HG02588 (cell line): ENCODE measurements around the gene ZNF148.

Experiments used
- ATAC-seq: cut with Tn5 transposase; IDR thresholded peaks from one replicate; pipeline ENCODE4 v1.9.1; 2021; ENCODE audit warnings: mild to moderate bottlenecking, moderate library complexity; ENCODE audit not compliant: unreplicated experiment

Gene ZNF148

DNA sequence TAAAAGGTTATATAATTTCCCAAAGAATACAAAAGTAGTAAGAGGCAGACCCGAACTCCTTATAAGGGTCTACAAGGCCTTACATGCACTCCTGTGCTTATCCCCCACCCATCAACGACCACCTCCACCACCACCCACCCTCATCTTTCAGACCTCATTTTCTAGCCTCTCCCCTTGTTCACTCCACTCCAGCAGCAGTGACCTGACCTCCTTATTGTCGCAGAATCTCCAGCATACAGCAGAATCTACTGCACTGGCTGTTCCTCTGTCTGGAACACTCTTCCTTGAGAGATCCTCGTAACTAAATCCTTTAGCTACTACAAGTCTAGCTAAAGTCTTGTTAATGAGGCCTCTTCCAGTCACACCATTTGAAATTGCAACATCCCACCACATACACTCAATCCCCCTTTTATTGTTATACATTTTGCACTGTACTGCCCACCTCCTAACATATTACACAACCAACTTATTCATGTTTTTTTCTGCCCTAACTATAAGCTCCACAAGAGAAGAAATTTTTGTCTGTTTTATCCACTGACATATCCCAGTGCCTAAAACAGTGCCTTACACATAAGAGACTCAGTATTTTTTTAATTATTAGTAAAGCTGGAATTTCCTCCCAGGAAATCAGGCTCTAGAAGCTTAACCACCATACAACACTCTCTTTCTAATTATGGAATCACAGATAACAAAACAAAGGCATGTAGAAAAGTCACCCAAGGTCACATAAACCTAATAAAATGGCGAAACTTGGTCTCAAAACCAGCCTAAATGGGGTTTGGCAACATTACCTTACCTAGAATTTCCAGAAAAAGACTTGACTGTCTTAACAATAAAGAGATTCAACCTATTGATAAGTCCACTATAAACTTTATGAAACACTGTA, 40.2 kb downstream of the ZNF148 start:
- ATAC-seq: no peak

DNA sequence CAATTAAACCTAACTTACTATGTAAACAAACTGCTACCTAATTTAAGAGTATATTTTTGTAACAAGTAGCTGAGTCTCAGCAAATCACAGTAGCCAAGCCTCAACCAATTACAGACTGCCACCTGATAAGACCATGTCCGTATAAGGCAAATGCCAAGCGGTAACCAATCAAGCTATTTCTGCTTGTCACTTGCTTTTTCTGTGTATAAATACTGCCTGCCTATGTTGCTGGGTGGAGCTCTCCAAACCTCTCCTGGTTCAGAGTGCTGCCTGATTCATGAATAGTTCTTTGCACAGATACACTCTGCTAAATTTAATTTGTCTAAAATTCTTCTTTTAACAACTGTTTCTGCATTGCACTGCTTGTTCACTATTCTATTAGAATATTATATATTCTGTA, 42.6 kb downstream of the ZNF148 start:
- ATAC-seq: no peak

DNA sequence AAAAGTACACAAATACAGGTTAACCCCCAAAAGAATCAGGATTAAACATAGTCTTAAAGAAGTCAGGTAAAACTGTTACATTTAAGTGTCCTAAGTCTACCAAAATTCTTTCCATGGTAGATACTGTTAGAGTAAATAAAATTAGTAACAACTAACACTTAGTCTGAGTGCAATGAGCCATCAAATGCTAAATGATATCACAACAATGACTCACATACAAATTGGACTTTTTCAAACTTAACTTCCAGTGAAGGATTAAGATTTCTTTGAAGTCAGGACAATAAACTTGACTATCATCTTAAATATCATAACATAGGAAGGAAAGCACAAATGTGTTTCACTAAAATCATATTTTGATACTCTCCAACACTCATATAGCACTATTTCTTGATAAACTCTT, 43.9 kb downstream of the ZNF148 start:
- ATAC-seq: no peak

DNA sequence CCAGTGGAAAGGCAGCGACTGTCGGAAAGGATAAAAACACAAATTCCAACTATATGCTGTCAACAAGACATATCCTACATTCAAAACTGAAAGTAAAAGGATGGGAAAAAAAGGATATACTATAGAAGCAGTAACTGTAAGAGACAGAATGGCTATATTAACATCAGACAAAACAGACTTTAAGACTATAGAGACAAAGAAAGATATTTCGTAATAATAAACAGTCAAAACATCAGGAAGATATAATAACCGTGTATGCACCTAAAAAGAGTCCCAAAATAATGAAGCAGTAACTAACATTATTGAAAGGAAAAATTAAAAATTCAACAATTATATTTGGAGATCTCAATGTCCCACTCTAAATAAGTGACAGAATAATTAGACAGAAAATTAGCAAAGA, 48.2 kb downstream of the ZNF148 start:
- no peak for ATAC-seq

DNA sequence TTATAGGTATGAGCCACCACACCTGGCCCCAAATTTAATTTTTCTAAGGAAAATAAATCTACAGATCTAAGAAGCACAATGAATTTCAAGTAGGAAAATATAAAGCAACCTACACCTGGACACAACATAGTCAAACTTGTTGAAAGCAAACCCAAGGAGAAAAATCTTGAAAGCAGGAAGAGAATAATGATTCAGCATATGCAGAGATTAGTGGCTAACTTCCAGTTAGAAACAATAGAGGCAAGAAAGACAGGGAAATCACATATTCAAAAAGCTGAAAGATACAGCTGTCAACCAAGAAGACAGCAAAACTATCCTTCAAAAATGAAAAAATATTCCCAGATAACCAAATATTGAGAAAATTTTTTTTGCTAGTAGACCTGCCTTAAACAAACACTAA, 49.4 kb downstream of the ZNF148 start:
- ATAC-seq: no peak

DNA sequence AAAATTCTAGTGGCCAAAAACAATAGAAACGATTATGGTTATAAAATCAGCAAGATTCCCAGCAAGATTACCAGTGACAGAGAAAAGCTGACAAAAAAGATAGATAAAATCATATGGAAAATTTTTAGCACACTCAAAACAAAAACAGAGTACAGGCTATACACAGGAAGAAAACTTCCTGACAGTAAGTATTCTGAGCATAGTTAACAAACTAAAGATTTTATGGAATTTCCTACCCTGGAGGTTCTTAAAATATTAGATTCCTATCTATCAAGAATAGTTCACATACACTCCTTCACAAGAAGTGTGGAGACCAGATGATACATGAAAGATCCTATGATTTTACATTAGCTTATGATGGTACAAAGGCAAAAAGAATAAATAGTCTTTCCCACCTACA, 50.8 kb downstream of the ZNF148 start:
- ATAC-seq: no peak

- no peak for ATAC-seq
Measured at GRCh38 chr3:125322917-125323316, 52.2 kb downstream of the ZNF148 start.

DNA sequence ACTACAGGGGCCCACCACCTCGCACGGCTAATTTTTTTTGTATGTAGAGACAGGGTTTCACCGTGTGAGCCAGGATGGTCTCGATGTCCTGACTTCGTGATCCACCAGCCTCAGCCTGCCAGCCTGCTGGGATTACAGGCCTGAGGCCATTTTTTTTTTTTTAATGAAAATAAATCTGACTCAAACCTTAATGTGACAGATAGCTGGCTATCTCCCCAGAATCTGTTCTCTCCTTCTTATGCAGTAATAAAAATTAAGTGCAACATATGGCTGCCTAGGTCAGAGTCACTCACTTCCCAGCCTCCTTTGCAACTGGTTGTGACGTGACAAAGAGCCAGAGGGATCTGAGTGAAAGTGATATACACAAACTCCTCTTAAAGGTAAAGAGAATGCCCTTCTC, 53.0 kb downstream of the ZNF148 start:
- ATAC-seq: no peak

- no peak for ATAC-seq
Measured at GRCh38 chr3:125319765-125320164, 55.4 kb downstream of the ZNF148 start.

- no peak for ATAC-seq
Measured at GRCh38 chr3:125318871-125319270, 56.3 kb downstream of the ZNF148 start.

DNA sequence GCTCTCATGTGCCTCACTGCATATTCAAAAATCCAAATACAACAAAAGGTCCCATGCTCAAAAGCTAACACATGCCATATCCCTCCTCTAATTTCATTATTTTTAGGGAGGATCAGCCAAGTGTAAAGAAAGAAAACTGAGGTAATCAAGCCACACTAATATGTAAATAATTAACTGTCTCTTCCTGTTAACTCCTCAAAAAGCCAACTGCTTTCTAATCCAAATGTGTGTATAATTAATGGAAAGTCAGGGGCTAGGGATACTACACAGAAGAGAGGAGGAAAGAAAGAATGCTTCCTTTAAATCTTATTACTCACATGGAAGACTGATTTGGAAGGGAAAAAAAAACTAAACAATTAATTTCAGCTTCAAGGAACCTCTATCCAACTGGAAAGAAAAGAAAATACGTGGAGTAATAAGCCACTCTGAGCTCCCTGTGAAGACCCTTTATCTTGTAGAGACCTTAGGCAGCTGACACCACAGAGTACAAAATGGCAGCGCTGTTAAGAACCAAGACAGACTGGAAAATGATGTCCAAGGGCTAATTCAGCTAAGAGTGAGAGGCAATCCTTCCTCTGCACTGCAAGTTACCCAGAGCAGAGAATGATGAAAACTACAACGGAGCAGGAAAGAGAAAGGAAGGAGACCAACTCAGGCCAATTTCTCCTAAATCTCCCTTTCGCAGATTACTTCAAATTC, 56.8 kb downstream of the ZNF148 start:
- no peak for ATAC-seq

- ATAC-seq: no peak
Measured at GRCh38 chr3:125317761-125318160, 57.4 kb downstream of the ZNF148 start.

DNA sequence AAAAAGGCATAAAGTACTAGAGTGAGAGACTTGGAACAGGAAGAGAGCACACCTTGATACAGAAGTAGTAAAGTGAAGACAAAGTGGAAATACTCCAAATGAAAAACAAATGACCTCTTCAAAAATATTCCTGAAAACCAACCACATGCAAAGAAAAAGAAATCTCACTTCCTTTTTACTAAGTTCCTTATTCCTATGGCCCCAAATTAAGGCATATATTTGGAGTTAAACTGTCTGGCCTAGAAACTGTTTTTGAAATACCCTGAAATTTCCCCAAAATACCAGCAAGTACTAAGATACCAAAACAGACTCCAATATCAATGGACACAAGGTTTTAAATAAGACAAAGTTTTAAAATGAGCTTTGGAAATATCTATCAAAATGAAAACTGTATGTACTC, 58.2 kb downstream of the ZNF148 start:
- ATAC-seq: no peak

- ATAC-seq: no peak
Measured at GRCh38 chr3:125316246-125316645, 58.9 kb downstream of the ZNF148 start.

- ATAC-seq: no peak
Measured at GRCh38 chr3:125313060-125313635, 62.0 kb downstream of the ZNF148 start.

DNA sequence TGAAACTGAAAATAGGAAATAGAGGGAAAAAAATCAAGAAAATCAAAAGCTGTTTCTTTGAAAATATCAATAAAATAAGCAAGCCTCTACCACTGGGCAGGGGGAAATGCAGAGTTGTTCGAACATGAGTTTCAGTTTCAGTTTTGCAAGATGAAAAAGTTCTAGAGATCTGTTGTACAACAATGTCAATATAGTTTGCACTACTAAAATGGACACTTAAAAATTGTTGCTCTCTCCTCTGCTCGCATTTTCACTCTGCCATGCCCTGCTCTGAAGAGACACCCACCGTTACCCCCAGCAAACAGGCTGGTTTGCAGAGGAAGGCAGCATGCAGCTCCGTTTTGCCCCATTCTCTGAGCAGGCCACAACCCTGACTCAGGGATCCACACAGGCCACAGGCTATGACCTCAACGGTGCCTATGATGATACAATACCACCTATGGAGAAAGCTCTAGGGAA, 64.5 kb downstream of the ZNF148 start:
- no peak for ATAC-seq

DNA sequence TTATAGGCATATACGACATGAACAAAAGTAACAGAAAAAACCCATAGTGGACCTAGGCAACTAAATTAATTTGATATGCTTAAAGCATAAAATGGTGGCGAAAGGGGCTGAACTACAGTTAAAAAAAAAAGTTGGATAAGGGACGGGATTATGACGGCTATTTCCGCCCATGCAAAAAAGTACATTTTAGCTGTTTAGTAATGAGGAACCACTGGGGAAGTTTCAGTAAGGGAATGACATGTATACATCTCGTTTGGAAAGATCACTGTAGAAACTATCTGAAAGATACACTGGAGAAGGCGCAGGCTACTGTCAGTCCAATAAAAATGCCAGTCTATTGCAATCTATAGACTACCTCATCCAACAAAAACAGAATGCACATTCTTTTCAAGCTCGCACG, 65.6 kb downstream of the ZNF148 start:
- ATAC-seq: no peak

DNA sequence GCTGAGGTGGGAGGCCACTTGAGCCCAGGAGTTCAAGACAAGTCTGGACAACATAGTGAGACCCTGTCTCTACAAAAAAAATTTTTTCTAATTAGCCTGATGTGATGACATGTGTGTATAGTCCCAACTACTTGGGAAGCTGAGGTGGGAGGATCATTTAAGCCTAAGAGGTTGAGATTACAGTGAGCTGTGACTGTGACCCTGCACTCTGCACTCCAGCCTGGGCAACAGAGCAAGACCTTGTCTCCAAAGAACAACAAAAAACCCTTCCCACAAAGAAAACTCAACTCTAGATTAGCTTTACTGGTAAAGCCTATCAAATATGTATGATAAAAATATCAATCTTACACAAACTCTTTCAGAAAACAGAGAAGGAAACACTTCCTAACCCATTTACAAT, 68.5 kb downstream of the ZNF148 start:
- no peak for ATAC-seq

GRCh38 chr3:125302932-125303331, 72.2 kb downstream of the ZNF148 start:
- no peak for ATAC-seq

DNA sequence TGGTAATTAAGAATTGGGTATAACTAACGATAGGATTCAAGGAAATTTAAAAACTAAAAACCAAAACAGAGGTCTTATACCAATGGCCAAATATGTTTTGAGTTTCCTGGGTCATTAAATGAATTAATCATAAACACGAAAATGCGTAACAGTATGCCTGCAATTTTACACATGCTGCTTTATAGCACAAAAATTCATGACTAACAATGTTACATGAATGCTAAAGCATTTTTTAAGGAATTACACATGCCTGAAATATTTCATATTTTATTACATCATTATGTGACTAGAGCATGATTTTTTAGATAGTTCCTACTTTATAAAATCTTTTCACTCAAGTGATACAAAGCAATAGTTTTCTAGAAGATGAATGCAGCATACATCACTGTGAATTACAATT, 74.7 kb downstream of the ZNF148 start:
- no peak for ATAC-seq

DNA sequence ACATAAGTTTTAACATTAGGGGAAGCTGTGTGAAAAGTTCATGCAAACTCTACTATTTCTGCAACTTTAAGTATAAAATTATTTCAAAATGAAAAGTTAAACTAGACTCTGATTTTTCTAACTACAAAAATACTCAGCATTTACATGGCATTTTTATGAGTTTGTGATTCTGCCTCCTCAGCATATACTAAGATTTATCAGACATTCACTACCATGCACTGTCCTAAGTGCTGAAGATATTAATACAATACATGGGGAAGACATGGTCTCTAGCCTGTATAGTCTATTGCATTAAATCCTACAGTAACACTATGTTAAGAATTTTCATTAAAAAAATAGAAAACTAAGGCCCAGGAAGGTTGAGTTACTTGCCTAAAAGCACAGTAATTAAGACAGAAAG, 80.7 kb downstream of the ZNF148 start:
- no peak for ATAC-seq

GRCh38 chr3:125292015-125292414, 83.1 kb downstream of the ZNF148 start:
- ATAC-seq: no peak
